ENCODE results near the gene TMEM213. TPM values are rescaled to one million over a fixed set of nuclear protein-coding genes. Genes with fewer than 3 reads are reported as not detected.

Gene TMEM213
- not detected in 2 replicates for total RNA-seq

GRCh38 chr7:138797715-138798320 lies at the start of gene TMEM213, which contains the start of gene ATP6V0A4:
Gene TMEM213 (plus strand): TSS chr7:138797994. CDS start chr7:138798105, 111 bp downstream.
Gene ATP6V0A4 (minus strand): TSS chr7:138798196. CDS start chr7:138771247, 26,949 bp downstream.
- DNase-seq (ENCODE audit: extremely low read depth, low read depth, low spot score), result no peak

GRCh38 chr7:138748666-138749065 lies 49.1 kb upstream of the TMEM213 start:
- no peak for DNase-seq (ENCODE audit: extremely low read depth, low read depth, low spot score)

DNA sequence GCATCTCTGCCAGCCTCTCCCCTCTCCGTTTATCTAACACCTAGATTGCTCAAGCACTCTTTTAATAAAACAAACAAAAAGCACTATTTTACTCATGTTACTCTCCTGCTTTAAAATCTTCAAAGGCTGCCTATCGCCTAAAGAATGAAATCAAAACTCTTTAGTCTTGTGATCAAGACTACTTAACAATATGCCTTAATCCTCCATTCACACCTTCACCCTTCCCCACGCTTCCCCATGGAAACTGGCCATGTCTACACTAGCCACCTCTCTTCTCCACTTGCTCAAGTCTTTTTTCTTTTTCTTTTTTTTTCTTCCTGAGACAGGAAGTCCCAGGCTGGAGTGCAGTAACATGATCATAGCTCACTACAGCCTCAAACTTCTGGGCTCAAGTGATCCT lies 47.8 kb upstream of the TMEM213 start:
- no peak for DNase-seq (ENCODE audit: extremely low read depth, low read depth, low spot score)

GRCh38 chr7:138750473-138750872 lies 47.3 kb upstream of the TMEM213 start:
- DNase-seq (ENCODE audit: extremely low read depth, low read depth, low spot score), result no peak

DNA sequence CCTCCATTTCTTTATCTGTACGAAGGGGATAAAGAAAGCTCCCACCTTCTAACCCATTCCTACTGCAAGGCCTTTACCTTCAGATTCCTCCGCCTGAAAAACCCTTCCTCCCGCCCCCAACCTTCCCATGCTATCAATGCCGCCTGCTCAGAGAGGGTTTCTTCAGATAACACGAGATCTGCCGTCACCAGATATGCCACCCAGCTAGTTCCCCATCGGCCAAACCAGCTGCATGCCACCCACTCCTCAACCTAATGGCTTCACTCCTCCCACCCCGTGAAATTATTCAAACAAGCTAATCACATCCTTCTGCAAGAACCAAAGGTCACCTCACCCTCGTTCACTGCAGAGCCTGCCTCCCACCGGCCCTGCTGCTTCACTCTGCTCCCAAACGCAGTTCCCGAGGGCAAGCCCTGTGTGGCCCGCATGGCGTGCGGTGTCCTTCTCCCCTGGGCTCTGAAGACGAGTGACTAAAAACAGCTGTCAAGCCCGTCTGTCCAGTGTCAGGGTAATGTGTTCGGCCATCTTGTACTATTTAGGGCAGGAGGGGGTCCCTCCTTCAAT lies 46.8 kb upstream of the TMEM213 start:
- DNase-seq (ENCODE audit: extremely low read depth, low read depth, low spot score), result no peak

GRCh38 chr7:138752518-138753149 lies 45.2 kb upstream of the TMEM213 start:
- no peak for DNase-seq (ENCODE audit: extremely low read depth, low read depth, low spot score)

GRCh38 chr7:138753150-138753518 lies 44.7 kb upstream of the TMEM213 start:
- DNase-seq (ENCODE audit: extremely low read depth, low read depth, low spot score), result no peak

DNA sequence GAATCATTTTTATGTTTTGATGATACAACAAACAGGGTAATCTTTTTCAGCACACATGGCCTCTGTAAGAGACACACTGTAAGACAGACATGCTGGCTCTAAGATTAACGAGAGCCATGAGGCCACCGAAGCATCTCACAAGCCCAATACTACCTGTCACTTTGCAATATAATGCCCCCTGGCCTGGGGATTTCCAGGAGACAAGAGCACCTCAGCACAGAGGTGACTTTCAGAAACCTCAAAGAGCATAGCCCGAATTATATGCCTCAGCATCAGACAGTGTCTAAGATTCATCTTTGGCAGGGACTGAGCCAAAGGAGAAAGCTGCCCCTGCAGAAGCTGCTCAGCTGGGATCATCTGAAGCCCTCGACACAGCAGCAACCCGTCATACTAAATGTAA lies 44.2 kb upstream of the TMEM213 start:
- no peak for DNase-seq (ENCODE audit: extremely low read depth, low read depth, low spot score)

DNA sequence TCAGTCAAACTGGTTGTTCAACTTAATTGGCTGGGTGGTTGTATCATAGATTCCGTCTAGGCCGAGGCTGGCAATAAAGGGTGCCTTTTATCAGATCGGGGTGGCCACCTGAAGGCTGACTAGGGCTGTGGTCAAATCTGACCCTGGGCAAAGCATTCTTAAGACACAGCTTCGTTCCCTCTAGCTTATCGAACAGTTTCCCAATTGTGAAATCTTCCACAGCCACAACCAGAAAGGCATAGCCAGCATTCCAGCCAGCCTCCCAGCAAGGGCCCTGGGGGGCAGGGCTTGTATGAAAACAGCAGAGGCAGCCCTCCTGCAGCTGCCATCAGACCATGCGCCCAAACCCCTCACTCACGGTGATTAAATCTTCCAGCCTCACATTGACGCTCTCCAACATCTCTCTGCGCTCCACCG lies 42.5 kb upstream of the TMEM213 start:
- no peak for DNase-seq (ENCODE audit: extremely low read depth, low read depth, low spot score)

- DNase-seq (ENCODE audit: extremely low read depth, low read depth, low spot score), result no peak
Observed at GRCh38 chr7:138755842-138756590, 41.8 kb upstream of the TMEM213 start.

DNA sequence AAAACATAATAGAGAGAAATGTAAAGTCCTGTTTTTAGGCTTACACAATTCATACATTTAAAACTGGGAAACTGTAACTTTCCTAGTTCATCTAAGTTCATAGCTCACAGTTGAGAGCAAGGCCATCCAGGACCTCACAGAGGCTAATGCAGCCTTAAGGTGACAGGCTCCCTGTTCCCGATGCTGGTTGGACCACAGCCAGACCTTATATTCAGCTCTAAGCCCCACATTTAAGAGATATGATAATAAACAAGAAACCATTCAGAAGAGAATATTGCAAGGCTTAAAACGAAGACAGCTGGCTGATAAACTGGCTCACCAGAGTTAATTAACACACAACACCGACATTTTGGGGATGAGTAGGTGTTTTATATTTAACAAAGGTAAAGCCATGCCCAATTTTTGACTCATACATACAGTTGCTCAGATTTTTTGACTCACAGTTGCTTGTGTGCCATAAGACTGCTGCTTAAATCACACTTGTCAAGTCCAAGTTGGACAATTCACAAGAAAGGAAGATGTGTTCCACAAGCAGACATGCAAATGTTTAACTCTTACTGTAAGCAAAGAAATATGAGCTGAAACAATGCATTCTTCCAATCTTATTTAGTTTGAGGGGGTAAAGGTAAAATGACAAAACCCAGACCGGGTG lies 41.1 kb upstream of the TMEM213 start:
- DNase-seq (ENCODE audit: extremely low read depth, low read depth, low spot score), result no peak

DNA sequence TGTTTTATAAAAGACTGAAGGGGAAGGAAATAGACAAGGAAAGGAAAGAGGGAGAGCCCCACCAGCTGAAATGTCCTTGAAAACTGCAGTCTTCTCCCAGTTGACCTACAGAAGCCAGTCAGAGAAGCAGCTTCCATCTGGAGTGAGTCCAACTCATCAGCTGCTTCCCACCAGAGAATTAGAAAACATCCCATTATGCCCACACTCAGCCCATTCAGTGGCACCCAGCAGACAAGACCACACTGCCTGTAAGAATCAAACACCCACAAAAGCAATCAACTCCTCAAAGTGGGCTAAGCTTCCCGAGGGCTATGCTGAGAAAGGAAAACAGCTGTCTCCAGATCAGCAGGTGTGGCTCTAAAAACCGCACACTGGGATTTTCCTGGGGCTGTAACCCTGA lies 29.6 kb upstream of the TMEM213 start:
- no peak for DNase-seq (ENCODE audit: extremely low read depth, low read depth, low spot score)

DNA sequence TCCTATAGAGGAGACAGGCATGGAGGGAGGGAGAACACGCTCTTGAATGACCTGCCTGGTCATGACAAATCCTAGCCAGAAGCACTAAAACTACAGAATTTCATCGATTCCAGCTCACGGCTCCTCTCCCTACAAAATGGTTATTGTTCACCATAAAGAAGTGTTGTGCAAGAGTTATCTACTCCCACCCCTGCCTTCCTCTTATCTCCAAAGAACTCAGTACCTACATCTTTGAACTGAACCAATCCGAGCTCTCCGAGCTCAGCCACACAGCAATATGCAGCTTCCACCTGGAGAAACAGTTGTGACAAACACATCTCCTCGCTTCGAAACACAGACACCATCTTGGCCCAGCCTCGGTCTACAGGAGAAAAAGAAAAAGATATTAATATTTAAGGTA lies 26.9 kb upstream of the TMEM213 start:
- no peak for DNase-seq (ENCODE audit: extremely low read depth, low read depth, low spot score)

DNA sequence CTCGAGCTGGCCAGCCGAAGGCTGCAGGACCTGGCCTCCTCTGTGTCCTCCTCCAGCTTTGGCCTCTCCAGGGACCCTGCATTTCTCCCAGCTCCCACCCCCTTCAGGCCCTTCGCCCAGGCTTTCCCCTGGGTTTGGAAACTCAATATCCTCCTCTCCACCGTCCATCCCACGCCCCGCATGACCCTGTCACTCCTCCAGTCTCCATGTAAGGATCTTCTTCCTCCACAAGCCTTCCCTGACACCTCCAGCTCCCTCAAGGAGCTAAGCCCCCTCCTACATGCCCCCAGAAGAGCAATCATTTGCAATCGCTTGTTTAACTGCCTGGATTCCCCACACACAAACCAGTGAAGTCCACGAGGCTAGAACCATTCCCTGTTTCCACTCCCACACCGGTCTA lies 24.6 kb upstream of the TMEM213 start:
- DNase-seq (ENCODE audit: extremely low read depth, low read depth, low spot score), result no peak

- DNase-seq (ENCODE audit: extremely low read depth, low read depth, low spot score), result no peak
Observed at GRCh38 chr7:138773817-138774216, 24.0 kb upstream of the TMEM213 start.

DNA sequence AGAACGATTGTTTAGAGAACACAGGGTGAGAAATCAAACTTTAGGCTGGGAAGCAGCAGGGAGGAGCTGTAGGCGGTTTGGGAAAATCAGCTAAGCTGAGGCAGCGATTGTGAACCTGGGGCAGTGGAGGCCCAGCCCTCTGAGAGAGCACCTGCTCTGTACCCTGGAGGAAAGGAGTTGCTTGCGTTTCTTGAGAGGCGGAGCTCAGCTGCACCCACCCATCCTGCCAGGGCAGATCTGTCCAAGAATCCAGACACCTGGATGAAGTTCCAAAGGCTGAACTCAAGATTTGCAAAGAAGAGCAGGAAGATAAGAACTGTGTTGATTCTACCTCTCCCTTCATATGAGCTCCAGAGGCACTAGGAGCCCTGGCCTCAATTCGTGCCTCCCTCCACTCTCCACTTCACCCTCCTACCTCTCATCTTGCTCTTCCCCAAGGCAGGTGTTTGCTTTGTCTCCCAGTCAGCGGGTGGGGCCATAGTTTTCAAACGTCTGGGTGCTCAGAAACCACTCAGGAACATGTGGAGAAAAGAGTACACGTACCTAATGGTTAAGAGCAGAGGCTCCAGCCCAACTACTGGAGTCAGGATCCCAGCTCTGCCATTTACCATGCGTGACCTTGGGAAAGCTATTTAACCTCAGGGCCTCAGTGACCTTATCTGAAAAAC lies 21.5 kb upstream of the TMEM213 start:
- no peak for DNase-seq (ENCODE audit: extremely low read depth, low read depth, low spot score)

DNA sequence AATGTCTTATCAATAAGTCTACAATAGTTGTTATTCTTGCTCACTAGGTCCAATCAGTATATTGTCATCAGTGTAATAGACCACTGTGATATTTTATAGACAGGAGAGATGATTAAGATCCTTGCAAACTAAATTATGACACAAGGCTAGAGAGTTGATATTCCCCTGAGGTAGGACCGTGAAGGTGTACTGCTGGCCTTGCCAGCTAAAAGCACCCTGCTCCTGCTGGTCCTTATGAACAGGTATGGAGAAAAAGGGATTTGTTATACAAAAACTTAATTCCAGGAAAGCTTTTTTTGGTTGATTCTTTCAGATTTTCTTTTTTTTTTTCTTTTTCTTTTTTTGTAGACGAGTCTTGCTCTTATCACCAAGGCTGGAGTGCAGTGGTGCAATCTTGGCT lies 16.8 kb upstream of the TMEM213 start:
- no peak for DNase-seq (ENCODE audit: extremely low read depth, low read depth, low spot score)

DNA sequence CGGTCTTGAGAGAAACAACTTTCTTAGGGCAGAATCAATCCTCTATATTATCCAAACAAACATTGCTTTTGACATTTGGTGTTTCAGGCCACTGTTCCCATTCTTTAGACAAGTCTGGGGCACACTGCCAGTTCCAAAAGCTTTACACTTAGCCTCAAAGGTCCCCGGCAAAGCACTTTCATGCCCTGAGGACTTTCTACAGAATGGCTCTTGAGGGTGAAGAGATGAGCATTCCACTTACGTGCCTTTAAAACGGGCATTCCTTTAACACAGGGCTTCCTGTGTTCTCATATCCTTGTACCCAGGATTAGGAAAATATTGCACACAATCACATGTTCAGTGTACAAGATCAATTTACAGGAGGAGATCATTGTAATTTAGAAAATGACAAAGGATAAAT lies 13.1 kb upstream of the TMEM213 start:
- peak; percentile 4 for DNase-seq (ENCODE audit: extremely low read depth, low read depth, low spot score)

- no peak for DNase-seq (ENCODE audit: extremely low read depth, low read depth, low spot score)
Observed at GRCh38 chr7:138785587-138786437, 12.0 kb upstream of the TMEM213 start.

All from glomerular endothelial cell (primary cell).